ENCODE results near the gene DBNDD1.

DBNDD1 gene

DNA sequence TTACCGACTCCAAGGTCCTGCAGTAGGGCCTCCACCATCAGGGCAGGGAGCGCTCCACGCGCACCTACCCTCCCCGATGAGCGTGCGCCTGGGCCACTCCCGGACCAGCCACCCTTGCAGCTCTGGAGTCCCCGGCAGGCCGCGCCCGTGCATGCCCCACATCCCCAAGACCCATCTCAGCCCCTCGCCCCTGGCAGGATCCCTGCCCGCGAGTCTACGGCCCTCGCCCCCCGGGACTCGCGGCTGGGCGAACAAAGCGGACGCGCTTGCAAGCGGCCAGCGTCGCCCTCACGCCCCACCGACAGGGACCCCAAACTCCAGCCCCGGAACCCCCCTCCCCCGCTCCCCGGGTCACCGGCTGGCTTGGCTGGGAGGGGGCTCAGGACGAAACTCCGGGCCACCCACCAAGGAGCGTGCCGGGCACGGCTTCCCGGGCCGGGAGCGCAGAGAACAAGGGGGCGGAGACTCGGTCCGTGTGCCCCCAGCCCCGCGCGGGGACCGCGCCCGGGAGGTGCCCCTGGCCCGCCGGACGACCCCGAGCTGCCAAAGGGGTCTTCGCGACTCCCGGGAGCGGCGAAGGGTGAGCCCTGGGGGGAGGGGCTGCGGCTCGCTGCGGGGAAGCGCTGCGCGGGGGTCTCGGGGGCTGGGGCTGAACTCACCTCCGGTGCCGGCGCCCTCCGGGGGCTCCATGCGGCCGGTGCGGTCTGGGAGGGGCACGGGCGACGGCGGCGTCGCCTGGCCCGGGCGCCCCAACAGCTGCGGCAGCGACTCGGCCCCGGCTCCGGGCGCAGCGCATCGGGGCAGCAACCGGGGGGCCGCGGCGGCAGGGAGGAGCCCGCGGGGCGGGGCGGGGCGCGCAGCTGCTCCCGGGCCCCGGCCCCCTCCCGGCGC, at the start of gene DBNDD1:
Gene DBNDD1 (minus strand): TSS at position 805 of the 891 bp plus-strand sequence. CDS start 115 bp downstream, at position 690.
- TF ChIP-seq, protein P1, sequence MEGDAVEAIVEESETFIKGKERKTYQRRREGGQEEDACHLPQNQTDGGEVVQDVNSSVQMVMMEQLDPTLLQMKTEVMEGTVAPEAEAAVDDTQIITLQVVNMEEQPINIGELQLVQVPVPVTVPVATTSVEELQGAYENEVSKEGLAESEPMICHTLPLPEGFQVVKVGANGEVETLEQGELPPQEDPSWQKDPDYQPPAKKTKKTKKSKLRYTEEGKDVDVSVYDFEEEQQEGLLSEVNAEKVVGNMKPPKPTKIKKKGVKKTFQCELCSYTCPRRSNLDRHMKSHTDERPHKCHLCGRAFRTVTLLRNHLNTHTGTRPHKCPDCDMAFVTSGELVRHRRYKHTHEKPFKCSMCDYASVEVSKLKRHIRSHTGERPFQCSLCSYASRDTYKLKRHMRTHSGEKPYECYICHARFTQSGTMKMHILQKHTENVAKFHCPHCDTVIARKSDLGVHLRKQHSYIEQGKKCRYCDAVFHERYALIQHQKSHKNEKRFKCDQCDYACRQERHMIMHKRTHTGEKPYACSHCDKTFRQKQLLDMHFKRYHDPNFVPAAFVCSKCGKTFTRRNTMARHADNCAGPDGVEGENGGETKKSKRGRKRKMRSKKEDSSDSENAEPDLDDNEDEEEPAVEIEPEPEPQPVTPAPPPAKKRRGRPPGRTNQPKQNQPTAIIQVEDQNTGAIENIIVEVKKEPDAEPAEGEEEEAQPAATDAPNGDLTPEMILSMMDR (IDR thresholded peaks at IDR 0.05), result no peak

DNA sequence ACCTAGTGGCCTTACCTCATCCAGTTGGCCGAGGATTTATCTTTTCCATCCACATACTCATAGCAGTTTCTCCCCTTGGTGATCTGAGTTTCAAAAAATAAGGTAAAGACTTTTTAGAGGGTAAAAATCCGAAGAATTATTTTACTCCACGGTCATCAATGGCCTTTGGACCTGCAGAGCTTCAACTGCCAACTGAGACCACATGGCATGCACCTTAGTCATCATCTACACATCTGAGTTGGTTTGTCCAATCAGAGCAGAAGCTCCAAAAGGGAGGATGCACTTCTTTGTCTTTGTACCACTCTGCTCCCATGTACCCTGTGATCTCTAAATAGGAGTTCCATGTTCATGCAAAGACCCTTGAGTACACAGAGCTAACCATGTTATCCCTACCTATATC, 42.2 kb upstream of the DBNDD1 start:
- TF ChIP-seq, protein P1 (IDR thresholded peaks at IDR 0.05), result no peak

GRCh38 chr16:90057738-90058173, 38.5 kb upstream of the DBNDD1 start:
- TF ChIP-seq, protein P1 (IDR thresholded peaks at IDR 0.05), result no peak

DNA sequence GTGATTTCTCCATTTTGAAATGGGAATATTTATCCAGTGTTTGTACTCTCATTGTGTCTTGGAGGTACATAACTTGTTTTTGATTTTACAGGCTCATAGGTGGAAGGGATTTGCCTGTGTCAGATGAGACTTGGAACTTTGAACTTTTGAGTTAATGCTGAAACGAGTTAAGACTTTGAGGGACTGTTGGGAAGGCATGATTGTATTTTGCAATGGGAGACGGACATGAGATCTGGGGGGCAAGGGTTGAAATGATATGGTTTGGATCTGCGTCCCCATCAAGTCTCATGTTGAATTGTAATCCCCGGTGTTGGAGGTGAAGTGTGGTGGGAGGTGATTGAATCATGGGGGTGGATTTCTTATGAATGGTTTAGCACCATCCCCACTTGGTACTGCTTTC, 36.1 kb upstream of the DBNDD1 start:
- TF ChIP-seq, protein P1 (IDR thresholded peaks at IDR 0.05), result no peak

DNA sequence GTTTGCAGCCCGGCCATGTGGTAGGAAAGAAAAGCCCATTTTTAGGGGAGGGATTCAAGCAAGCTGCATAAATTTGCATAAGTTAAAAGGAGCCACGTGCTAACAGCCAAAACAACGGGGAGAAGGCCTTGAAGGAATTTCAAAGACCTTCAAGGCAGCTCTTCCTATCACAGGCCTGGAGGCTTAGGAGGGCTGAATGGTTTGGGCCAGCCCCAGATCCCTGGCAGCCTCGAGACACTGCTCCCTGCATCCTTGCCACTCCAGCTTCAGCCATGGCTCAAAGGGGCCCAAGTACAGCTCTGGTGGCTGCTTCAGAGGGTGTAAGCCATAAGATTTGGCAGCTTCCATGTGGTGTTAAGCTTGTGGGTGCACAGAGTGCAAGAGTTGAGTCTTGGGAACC, 35.3 kb upstream of the DBNDD1 start:
- TF ChIP-seq, protein P1 (IDR thresholded peaks at IDR 0.05), result no peak

- TF ChIP-seq, protein P1 (IDR thresholded peaks at IDR 0.05), result no peak
Observed at GRCh38 chr16:90053902-90054500, 34.7 kb upstream of the DBNDD1 start.

DNA sequence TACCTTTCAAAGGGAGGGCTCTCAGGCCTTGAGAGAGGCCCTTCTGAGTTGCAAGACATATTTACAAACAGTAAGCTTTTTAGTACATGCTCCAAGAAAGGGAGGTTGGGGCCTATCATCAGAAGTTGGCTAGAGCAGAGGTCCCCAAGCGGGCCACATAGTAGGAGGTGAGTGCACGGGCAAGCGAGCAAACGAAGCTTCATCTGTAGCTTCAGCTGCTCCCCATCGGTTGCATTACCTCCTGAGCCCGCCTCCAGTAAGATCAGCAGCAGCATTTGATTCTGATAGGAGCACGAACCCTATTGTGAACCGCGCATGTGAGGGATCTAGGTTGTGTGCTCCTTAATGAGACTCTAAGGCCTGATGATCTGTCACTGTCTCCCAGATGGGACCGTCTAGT, 31.7 kb upstream of the DBNDD1 start:
- TF ChIP-seq, protein P1 (IDR thresholded peaks at IDR 0.05), result no peak

All from LNCAP (cell line).